Thyroid gland (tissue), 4 donors: ENCODE measurements around the gene SMIM12. TPM values are rescaled to one million over a fixed set of nuclear protein-coding genes. Genes with fewer than 3 reads are reported as not detected.
A peak's percentile ranks its signal among the peaks of the same experiment; 100 is the strongest.

Experiments
- DNase-seq, 2 donors: peaks; one replicate each; pipeline ENCODE4 v3.0.0-alpha.2; 2019
- H3K27ac ChIP-seq, 3 donors: fragments of 200-600 bp; sonication (generic); 1 replicate in 2 of 3; 2 replicates in 1 of 3; pipeline ENCODE4 v1.5.1; 2016 to 2019; ENCODE audit warnings: mild to moderate bottlenecking in 1 of 3, moderate library complexity in 1 of 3
- H3K27me3 ChIP-seq: fragments of 200-600 bp; sonication (generic); one replicate; pipeline ENCODE4 v1.5.1; 2019
- H3K36me3 ChIP-seq, 2 donors: fragments of 200-600 bp; sonication (generic); one replicate each; pipeline ENCODE4 v1.5.1; 2016 to 2019
- H3K4me1 ChIP-seq, 2 donors: fragments of 200-600 bp; sonication (generic); one replicate each; pipeline ENCODE4 v1.5.1; 2017 to 2019
- H3K4me3 ChIP-seq, 3 donors: fragments of 200-600 bp; sonication (generic); replicated peaks in 1 of 3; 1 replicate in 2 of 3; 2 replicates in 1 of 3; pipeline ENCODE4 v1.5.1; 2016; ENCODE audit warnings: mild to moderate bottlenecking in 1 of 3
- H3K9me3 ChIP-seq: fragments of 200-600 bp; sonication (generic); one replicate; pipeline ENCODE4 v1.5.1; 2017
- POLR2A ChIP-seq, 2 donors: fragments of 450-650 bp; IDR thresholded peaks; one replicate each; pipeline ENCODE4 v1.6.1; 2017; ENCODE audit warnings: antibody characterized with exemption in 2 of 2, mild to moderate bottlenecking in 2 of 2, moderate library complexity in 1 of 2
- WGBS, 2 donors: methylation state at CpG; one replicate each; pipeline ENCODE4 v1.1.5; 2017; 5-methylcytosine and 5-hydroxymethylcytosine counted together
- intact Hi-C: fragments of 100-400 bp; cut with DNase I; formaldehyde crosslinking; loops from one replicate; pipeline ENCODE4 v1.15.1; 2023
- total RNA-seq, 4 donors: library from RNA; depleted of rRNA; stranded (reverse); fragments of >200 nt; gene quantifications; one replicate each; pipeline ENCODE4 v1.2.3, GENCODE V29; 2016
- TF ChIP-seq, protein P1 (sequence below), 6 experiments: fragments of 200-600 bp in 3 of 6; fragments of 450-650 bp in 3 of 6; sonication (generic) in 3 of 6; IDR thresholded peaks; one replicate each; pipeline ENCODE4 v1.5.1; 2016 to 2019; ENCODE audit warnings: antibody characterized with exemption in 6 of 6, mild to moderate bottlenecking in 2 of 6, inconsistent platforms in 1 of 6, moderate library complexity in 1 of 6

SMIM12 gene
- total RNA-seq, 4 donors from 2014 or later = 26.5 to 32.8 (median 29.8) TPM

DNA sequence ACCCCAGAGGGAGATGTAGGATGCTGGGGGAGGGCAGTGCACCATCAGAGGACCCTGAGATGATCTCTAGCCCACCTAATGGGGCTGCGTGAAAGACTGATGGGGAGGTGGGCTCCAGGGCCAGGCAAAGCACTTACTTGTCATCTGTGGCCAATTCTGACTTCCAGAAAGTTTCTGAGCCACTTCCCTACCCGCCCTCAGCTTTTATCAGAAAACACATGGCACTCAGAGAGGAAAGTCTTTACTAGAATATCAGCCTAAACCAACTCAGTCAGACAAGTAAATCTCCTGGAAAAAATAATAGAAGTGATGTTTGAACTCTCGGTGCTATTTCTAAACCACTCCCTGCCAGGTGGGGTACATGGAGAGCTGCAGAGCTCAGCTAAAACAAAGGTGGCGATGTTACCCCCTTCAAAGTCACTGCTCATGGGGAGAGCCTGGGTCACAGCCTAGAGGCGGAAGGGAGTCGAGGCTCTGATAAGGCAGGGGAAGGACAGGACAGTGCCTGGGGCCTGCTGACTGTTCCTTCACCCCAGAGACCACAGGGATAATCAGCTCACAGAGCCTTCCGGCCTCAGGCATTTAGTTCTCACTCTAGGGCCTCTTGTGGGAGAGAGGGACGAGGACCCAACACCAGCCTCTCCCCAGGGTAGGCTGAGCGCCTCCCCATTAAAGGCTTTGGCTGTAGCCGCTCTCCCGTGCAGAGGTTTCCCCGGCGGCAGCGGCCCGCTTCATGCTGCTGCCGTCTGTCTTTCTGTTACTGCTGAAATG, 14.2 kb downstream of the SMIM12 start:
- H3K4me3 ChIP-seq = no peak overlapping the region
- DNase-seq = no peak
- no peaks in the 10 kb centered on the region for H3K9me3 ChIP-seq
- intact Hi-C loops = no loop called here
- WGBS, 2 donors = 79 to 84% methylated on average over 16 of the region's 16 CpGs
- no peaks in the 10 kb centered on the region for H3K27me3 ChIP-seq
- H3K4me1 ChIP-seq = peaks cover 0 to 33% of the 10 kb centered on the region in 2 donors
- H3K27ac ChIP-seq = peak overlapping the region in 1 of 3 donors; percentile 1
- TF ChIP-seq POLR2A (IDR thresholded peaks at IDR 0.05) = no peak
- TF ChIP-seq, protein P1, sequence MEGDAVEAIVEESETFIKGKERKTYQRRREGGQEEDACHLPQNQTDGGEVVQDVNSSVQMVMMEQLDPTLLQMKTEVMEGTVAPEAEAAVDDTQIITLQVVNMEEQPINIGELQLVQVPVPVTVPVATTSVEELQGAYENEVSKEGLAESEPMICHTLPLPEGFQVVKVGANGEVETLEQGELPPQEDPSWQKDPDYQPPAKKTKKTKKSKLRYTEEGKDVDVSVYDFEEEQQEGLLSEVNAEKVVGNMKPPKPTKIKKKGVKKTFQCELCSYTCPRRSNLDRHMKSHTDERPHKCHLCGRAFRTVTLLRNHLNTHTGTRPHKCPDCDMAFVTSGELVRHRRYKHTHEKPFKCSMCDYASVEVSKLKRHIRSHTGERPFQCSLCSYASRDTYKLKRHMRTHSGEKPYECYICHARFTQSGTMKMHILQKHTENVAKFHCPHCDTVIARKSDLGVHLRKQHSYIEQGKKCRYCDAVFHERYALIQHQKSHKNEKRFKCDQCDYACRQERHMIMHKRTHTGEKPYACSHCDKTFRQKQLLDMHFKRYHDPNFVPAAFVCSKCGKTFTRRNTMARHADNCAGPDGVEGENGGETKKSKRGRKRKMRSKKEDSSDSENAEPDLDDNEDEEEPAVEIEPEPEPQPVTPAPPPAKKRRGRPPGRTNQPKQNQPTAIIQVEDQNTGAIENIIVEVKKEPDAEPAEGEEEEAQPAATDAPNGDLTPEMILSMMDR (IDR thresholded peaks at IDR 0.05) = no peak
- H3K36me3 ChIP-seq = peaks cover 0 to 3% of the 10 kb centered on the region in 2 donors

- Histone ChIP-seq H3K9me3 (no peaks in the 10 kb centered on the region), H3K27ac (peak overlapping the region in 1 of 3 donors; percentile 20), H3K4me1 (peaks cover 0 to 31% of the 10 kb centered on the region in 2 donors), H3K36me3 (peaks cover 0 to under 1% of the 10 kb centered on the region in 2 donors), H3K27me3 (no peaks in the 10 kb centered on the region), H3K4me3 (no peak overlapping the region)
- intact Hi-C loops = no loop called here
- 73 to 75% methylated on average over 4 of the region's 4 CpGs for WGBS, 2 donors
- TF ChIP-seq POLR2A (IDR thresholded peaks at IDR 0.05) = no peak
- TF ChIP-seq, protein P1 (IDR thresholded peaks at IDR 0.05) = no peak
- no peak for DNase-seq
Observed at GRCh38 chr1:34844252-34844634, 15.3 kb downstream of the SMIM12 start.

DNA sequence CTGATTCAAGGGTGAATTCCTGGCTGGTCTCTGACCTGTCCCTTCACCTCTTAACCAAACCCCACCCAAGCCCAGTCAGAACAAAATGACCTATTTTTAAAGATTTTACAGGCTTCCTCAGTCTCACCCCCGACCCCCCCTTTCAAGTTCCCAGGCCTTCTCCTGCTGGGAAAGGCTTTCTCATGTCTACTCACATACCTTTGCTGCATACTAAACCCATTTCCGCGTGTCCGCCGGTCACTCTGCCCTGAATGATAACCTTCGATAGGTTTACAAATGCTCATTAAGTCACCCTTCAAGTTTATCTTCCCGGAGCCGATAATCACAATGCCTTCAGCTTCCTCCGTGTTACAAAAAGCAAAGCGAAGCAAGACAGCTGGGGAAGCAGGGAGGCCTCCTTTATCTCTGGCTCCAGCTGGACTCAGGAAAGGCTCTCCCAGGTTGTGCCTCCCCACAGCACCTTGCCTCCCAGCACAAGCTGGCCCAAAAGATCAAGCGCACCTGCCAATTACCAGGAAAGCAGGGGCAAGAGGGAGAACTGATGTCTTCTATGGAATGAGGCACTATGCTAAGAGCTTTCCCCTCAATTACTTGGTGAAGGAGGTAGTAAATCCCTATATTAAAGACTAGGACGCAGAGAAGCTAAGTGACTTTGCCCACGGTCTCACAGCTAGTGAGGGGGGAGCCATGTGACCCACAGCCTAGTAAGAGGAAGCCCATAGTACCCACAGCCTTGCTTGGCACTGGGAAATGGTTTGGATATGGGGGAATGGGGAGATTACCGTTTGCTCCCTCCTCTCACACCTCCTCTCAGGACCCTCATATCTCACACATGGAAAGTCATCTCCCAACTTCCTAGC, 15.9 kb downstream of the SMIM12 start:
- Histone ChIP-seq H3K4me3 (no peak overlapping the region), H3K36me3 (no peaks in the 10 kb centered on the region), H3K27ac (peak overlapping the region in 2 of 3 donors; percentile 20 to 38), H3K27me3 (no peaks in the 10 kb centered on the region), H3K4me1 (peaks cover 0 to 33% of the 10 kb centered on the region in 2 donors), H3K9me3 (no peaks in the 10 kb centered on the region)
- 67 to 70% methylated on average over 14 of the region's 14 CpGs for WGBS, 2 donors
- DNase-seq = no peak
- intact Hi-C loops = no loop called here
- no peak for TF ChIP-seq POLR2A (IDR thresholded peaks at IDR 0.05)
- TF ChIP-seq, protein P1 (IDR thresholded peaks at IDR 0.05) = no peak

- H3K27me3 ChIP-seq = no peaks in the 10 kb centered on the region
- no peak for DNase-seq
- H3K4me3 ChIP-seq = no peak overlapping the region
- intact Hi-C loops = no loop called here
- H3K9me3 ChIP-seq = no peaks in the 10 kb centered on the region
- 76% methylated on average over 3 to 4 of the region's 4 CpGs for WGBS, 2 donors
- peaks cover 0 to 40% of the 10 kb centered on the region in 2 donors for H3K4me1 ChIP-seq
- H3K27ac ChIP-seq = peak overlapping the region; percentile 20 to 38 (median 20)
- TF ChIP-seq, protein P1 (IDR thresholded peaks at IDR 0.05) = no peak
- TF ChIP-seq POLR2A (IDR thresholded peaks at IDR 0.05) = no peak
- H3K36me3 ChIP-seq = no peaks in the 10 kb centered on the region
Observed at GRCh38 chr1:34842952-34843371, 16.6 kb downstream of the SMIM12 start.
